HG02798 (cell line): Measurements from ENCODE around the gene C18orf54.
A peak's percentile ranks its signal among the peaks of the same experiment; 100 is the strongest.
"Not testable (repeated sequence)": the region's sequence is repeated elsewhere in the genome, so short reads cannot be mapped to it uniquely, and the experiment has no call there.

Experiments used
- ATAC-seq: cut with Tn5 transposase; IDR thresholded peaks from one replicate; pipeline ENCODE4 v1.9.1; 2021; ENCODE audit warnings: mild to moderate bottlenecking; ENCODE audit not compliant: unreplicated experiment, poor library complexity

Gene C18orf54

DNA sequence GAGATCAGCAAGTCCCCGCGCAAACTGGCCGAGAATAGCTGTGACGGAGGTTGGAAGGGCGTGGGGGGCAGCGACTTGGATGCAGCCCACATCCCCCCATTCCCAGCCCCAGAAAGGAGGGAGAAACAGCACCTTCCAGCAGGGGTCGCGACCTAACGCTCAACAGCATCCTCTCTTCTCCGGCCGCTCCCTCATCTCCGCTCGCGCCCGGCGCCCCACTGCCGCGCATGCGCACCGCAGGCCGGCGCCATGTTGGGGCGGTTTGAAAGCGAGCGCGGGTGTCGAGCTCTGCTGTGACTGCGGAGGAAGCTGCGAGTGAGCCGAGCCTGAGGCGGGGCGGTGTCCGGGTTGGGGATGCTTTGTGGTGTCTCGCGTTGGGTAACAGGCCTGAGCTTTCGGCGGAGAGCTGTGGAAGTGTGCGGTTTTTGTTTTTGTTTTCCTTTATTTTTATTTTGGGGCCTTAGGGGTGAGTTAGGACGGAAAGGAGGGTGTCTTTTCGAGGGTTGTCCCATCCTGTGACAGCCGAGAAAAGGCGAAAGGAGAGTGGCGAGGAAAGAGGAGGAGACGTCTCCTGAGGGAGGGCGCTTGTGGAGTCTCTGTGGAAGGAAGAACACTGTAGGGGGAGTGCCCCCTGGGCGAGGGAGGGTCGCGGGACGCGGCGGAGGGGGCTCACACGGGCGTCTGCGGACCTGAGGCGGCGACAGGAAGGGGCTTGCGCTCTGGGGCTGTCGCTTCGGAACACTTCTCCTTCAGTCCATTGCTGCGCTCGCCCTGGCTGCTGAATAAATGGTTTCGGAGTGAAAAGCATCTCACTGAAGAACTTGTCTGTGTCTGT, at the start of gene C18orf54, which contains the start of gene STARD6:
C18orf54 (plus strand) TSS at position 247 of the 835 bp plus-strand sequence. CDS start 2,667 bp downstream, outside the sequence.
STARD6 (minus strand) TSS at position 199 of the 835 bp plus-strand sequence. CDS start 3,285 bp downstream, outside the sequence.
- ATAC-seq, result peak; percentile 97

DNA sequence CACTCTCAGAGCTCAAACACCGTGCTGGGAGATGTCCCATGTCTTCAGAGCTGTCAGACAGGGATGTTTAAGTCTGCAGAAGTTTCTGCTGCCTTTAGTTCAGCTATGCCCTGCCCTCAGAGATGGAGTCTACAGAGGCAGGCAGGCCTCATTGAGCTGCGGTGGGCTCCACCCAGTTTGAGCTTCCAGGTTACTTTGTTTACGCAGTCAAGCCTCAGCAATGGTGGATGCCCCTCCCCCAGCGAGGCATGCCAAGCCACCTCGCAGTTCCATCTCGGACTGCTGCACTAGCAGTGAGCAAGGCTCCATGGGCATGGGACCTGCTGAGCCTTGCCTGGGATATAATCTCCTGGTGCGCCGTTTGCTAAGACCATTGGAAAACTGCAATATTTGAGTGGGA, 48.1 kb upstream of the C18orf54 start:
- ATAC-seq, result not testable (repeated sequence)

DNA sequence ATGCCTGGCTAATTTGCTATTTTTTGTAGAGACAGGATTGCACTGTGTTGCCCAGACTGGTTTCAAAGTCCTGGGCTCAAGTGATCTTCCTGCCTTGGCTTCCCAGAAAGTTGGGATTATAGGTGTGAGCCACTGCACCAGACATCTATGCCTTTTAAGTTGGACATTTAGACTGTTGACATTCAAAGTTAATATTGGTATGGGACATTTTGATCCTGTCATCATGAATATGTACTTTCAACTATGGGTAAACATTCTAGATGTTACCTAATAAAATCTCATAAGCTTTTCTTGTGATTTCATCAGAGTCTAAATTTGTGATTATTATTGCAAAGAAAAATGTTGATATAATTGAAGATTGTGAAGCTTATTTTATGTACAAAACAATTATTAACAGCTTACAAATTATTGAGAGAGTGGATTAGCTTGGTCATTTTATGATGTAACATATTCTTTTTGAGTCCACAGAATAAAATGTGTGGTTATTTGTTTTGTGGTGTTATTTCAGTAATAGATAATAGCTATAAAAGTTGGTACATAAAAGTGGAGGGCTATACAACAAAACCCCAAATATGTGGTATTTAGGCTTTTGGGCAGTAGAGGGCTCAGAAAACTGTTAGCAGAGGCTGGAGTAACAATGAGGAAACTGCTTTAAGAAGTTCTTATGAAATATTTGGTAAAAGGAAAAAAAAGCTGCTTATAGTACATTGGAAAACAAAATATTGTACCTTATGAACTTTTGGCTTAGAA, 41.5 kb upstream of the C18orf54 start:
- no peak for ATAC-seq

DNA sequence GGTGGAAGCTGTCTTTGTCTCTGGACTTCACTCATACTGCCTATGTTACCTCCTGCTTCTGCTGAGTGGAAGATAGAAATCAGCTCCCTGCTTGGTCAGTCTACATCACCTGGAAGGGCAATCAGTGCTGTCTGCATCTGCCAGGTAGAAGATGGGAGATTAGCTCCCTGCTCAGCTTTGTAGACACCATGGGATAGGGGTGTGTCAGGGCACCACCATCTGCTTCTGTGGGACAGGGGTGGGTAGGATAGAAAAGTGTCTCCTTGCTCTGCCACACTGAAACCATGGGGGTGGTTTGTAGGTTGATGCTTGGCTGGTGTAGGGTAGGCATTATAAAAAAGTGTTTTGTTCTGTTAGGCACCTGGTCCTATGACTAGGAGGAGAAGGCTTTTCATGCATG, 34.1 kb upstream of the C18orf54 start:
- no peak for ATAC-seq

DNA sequence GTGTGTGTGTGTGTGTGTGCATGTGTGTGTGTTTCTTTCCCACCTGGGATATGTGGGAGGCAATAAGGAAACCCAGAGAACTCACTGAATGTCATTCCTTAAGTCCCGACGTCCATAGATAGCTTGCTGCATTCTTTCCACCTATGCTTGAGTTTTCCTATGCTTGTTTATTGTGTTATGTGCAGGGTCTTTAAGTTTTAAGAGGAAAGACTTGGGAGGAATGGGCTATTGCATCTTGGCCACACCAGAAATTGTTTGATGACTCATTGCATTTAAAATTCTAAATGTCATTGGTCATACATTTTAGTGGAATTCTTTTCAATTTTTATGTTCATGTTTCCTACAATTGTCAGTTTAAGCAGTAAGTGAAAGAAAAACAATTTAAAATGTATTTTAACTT, 33.7 kb upstream of the C18orf54 start:
- ATAC-seq, result no peak

DNA sequence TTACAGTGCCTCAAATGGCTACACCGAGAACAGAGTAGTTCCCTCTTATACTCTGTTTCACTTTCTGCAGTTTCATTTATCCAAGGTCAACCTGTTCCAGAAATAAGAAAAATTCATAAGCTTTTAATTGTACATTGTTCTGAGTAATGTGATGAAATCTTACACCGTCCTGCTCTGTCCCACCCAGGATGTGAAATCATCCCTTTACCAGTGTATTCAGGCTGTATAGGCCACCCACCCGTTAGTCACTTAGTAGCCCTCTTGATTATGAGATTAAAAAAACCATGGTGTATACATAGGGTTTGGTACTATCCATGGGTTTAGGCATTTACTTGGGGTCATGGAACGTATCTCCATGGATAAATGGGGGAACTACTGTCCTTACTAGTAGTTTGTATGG, 29.9 kb upstream of the C18orf54 start:
- ATAC-seq, result no peak

DNA sequence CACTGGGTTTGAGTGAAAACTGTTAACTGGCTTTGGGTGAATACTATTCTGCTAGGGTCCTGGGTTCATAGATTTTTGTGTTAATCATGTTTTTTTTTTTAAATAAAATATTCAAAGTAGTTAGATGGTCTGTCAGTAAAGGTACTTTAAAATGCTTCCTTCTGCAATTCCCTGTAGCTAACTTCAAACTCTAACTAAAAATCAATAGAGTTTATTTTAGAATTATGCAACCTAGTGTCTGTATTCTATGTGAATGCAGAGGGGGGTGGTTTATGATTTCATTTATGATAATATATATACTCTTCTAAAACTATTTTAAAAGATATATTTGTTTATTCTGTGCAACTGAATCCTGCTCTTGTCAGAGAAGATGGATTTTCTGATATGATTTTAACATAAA, 27.9 kb upstream of the C18orf54 start:
- ATAC-seq, result no peak

DNA sequence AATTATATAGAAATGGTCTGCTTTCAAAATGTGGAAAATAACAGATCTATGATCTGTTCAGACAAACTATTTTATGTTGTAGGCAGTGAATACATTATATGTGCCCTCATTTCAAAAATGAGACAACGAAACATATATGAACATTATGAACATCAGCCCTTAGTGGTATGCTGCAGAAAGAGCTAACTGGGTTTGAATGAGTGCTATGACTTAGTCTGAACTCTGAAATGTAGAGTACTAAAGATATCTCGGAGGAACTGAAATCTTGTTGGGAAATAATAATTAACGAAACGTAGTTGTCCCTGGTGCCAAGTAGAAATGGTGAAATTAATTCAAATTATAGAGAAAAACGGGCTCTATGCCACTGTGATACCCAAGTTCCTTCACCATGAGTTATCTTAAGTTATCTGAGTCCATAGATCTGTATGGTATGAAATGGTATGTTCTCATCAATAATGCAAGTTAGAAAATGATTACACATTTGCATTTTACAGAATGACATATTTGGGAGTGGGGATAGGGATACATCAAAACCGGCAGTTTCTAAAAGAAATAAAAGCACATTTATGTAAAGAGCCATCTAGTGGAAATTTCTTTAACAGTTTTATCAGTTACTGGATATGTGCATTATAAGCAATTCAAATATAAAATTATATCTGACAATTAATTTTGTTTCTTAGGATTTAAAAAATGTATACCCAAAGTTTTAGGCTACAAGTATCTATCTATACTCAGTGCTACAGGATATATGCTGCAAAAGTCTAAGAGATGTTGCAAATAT, 26.7 kb upstream of the C18orf54 start:
- ATAC-seq, result no peak

DNA sequence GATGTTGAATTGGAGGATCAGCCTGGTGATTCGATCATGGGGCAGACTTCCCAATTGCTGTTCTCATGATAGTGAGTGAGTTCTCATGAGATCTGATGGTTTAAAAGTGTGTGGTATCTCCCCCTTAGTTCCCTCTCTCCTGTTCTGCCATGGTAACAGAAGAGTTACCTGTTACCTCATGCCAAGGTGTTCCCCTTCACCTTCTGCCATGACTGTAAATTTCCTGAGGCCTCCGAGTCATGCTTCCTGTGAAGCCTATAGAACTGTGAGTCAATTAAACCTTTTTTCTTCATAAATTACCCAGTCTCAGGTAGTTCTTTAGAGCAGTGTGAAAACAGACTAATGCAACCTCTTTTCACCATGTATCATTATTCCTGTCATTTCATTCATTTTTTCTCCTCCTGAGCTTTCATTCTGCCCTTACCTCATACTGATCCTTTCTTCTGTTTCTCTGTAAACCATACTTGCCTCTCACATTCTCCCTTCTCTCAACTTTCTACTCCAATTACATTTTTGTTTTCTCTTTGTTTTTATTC, 22.0 kb upstream of the C18orf54 start:
- no peak for ATAC-seq

DNA sequence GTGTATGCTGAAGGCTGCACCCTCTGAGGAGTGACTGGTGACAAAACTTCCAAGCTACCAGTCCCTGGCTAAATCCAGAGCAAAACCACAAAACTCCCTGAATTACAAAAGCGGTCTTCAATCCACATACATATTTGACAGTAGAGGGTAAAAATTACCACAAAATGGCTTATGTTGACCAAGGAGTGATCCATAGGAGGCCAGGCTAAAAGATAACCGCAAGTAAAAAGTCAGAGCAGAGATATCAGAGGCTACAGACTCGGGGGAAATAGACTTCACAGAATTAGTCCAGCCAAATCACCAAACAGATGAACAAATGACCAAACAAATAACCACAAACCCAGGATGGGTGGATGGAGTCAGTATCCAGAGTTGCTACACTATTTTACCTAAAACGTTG, 19.5 kb upstream of the C18orf54 start:
- no peak for ATAC-seq

DNA sequence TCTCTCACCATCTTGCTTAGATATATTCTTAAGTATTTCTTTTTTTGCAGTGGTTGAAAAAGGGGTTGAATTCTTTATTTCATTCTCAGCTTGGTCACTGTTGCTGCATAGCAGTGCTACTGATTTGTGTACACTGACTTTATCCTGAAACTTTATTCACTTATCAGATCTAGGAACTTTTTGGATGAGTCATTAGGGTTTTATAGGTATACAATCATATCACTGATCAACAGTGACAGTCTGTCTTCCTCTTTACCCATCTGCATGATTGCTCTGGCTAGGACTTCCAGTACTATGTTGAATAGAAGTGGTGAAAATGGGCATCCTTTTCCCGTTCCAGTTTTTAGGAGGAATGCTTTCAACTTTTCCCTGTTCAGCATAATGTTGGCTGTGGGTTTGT, 6.5 kb upstream of the C18orf54 start:
- ATAC-seq, result no peak

DNA sequence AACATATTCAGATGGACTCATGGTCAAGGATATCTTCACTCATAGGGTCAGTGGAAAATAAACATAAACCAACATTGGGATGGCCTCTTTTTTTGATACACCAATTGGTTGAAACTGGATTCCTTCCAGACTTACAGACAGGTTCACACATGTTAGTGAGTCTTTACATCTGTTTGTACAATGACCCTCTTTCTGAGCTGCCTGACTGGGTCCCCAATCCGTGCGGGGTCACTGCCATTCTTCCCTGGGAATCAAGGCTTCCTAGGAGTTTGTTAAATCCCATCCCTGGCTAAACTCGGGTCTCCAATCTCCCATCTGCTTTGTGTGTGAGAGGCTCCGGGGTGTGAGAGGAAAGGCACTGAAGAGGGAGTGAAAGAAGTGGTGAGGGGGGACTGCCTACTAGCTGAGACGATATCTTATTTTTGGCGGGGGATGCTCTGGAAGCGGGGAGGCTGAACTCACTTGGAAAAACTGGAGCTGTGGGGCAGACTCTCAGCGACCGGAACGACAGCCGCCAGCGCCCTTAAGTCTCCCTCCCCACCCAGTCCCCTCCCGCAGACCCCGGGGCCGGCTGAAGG, 535 bp upstream of the C18orf54 start:
- ATAC-seq, result no peak

DNA sequence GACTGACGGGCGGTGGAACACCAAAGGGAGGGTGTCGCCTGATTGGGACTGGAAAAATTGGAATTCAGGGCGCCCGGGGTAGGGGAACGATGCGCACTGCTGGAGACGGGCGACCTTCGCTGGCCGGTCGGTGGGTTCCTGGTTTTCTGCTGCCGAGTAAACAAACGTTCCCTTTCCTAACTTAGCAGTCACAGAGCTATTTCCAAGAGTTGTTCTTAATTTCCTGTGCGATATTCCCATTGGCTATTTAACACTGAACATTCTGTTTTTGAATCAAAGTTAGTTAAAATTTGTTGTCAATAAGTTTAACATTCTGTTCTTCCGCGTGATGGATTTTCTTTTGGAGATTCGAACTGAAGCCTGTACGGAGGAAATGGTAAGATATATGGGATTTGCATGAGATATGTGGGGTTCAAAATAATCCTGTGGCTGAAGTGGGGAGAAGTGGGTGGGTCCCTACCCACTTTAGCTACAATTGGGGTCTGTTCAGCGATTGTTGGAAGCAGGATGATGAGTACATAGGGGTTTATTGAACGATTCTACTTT, 862 bp downstream of the C18orf54 start:
- peak; percentile 8 for ATAC-seq

DNA sequence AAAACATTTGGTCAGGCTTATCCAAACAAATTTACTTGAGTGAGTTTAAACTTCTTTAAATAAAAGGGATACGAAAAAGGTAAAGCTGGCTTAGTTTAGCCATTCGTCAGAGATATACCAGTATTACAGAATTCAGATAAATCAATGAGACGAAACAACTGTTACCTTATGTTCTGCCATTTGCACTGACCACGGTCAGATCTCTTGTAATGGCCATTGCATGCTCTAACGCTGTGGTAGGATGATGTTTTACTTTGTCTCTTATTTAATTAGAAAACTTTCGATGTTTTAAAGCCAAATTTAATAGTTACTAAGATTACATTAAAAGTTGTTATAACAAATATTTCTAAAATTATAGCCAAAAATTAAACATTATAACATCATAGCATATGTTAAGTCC, 1.5 kb downstream of the C18orf54 start:
- no peak for ATAC-seq

DNA sequence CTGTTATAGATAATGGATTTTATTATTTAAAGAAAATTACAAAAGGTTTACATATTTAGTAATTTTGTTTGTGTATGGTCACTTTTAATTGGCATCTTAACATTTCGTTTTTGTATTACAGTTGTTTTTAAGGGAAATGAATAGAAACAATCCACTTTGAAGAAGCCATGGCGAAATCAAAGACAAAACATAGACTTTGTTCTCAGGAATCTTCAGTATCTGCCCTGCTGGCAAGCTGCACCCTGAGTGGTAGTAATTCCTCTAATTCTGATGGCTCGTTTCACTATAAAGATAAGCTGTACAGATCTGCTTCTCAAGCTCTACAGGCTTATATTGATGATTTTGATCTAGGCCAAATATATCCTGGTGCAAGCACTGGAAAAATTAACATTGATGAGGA, 2.7 kb downstream of the C18orf54 start:
- no peak for ATAC-seq

DNA sequence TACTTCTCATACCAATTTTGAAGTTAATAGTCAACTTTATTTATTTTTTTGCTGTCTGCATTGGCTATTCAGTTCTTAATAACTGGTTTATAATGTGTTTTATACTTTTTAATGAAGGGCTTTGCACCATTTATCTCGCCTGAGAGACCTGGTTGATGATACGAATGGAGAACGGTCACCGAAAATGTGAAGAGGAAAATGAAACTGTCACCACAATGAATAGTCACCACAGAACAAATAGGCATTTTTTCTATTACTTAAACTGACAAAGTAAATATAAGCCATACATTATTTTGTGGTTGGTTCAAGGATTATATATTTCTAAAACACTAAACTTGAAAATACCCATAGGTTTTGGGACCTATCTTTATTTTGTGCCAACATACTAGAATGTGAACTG, 20.4 kb downstream of the C18orf54 start:
- ATAC-seq, result no peak

DNA sequence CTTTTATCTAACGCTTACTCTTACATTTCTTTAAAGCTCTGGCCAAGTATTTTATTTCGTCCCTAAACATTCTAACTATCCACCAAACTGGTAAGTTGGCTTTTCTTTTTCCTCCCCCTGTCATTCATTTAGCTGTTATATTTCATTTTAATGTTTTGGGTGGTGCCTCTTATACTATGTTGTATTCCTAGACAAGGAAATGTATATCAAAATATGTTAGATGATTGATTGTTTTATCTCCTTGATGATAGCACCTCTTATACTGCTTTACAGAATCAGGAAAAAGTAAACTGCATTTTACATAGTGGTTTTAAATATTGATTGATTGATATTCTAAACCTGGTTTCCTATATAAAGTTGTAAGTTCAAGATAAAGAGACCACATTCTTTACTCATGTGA, 23.9 kb downstream of the C18orf54 start:
- no peak for ATAC-seq

DNA sequence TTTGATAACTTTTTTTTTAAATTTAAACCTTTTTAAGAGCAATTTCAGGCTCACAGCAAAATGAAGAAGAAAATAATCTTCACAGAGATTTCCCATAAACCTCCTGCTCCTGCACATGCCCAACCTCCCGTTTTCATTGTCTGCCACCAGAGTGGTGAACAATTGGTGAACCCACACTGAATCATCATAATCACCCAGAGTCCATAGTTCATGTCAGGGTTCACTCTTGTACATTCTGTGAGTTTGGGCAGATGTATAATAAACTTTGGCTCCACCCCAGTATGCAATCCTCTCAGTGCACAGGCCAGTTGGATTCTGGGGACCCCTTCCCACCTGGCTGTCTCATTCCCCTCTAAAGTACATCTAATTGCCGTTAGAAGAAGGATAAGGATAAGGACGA, 24.4 kb downstream of the C18orf54 start:
- no peak for ATAC-seq

DNA sequence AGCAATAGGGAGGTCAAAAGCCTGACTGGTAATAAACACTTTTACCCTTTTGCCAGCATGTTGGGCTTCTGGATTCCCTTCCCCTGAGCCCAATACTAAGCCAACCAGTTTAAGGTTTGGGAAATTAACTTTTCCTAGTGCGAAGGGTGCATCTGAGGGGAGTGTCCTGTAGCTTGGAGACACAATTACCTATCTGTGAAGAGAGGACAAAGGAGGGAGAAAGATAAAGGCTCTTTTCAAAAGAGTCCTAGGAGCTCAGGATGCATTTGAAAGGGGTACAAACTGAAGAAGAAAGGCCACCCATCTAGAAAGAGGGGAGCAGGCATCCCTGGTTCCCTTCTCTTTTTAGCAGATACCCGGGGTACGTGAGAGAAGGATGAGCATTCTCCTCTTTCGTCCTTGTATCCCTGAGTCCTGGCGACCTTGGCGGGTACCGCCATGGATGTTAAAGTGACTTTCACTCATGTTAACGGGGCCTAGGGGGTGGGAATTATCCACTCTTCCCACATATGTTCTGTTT, 25.1 kb downstream of the C18orf54 start:
- no peak for ATAC-seq

DNA sequence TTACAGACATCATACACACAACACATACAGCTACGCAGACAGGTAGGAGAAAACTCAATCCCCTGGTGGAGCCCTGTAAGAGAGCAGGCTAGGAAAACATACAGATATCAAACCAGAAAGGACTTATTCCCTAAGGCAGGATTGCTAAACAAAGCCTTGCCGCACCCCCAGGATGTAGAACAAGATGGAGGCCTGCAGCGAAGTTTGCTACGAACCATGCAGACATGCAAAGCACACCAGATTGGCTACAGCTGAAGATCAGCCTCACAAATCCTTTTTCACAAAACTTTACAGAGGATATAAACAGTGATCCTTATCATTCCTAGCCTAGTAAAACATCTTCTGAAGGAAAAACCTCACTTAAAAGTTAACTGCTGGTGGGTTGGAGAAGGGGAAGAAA, 28.3 kb downstream of the C18orf54 start:
- no peak for ATAC-seq
